HL-60/S4 treated with retinoic acid at 250 ng/mL for 4 days and 3 days (cell line): Measurements from ENCODE around the gene SNTA1.
"Not testable (repeated sequence)": the region's sequence is repeated elsewhere in the genome, so short reads cannot be mapped to it uniquely, and the experiment has no call there.

Experiments
- in situ Hi-C: fragments of 300-500 bp; cut with MboI; formaldehyde crosslinking; loops from 2 replicates; pipeline ENCODE4 v1.7.0; 2022; ENCODE audit warnings: low sequenced_read_pairs

SNTA1 gene

DNA sequence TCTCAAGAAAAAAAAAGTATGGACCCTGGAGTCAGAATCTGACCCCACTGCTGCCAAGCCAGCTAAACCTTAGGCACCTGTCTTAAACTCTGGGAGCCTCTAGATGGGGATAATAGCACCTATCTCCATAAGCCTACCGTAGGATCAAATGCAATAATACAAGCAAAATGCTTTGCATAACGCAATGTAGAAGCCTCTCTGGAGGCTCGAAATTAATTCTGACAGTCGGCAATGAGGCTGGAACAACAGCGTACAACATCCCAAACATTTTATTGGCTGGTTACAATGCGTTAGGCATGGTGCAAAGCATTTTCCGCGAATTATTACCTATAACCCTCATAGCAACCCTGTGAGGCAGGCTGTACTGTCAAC is 42.8 kb downstream of the SNTA1 start:
- in situ Hi-C loops, result no loop called here

DNA sequence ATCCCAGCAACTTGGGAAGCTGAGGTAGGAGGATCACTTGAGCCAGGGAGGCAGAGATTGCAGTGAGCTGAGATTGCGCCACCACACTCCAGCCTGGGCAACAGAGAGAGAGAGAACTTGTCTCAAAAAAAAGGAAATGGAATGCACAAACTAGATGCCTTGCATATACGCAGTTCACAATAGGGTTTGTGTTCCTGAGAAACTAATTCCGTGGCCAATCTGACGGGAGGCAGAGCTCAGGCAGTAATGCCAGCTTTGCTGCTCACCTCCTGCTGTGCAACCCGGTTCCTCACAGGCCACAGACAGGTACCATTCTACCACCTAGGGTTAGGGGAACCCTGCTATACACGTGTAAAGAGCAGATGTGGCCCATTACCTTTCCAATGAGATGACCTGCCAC is 43.6 kb downstream of the SNTA1 start:
- in situ Hi-C loops, result no loop called here

DNA sequence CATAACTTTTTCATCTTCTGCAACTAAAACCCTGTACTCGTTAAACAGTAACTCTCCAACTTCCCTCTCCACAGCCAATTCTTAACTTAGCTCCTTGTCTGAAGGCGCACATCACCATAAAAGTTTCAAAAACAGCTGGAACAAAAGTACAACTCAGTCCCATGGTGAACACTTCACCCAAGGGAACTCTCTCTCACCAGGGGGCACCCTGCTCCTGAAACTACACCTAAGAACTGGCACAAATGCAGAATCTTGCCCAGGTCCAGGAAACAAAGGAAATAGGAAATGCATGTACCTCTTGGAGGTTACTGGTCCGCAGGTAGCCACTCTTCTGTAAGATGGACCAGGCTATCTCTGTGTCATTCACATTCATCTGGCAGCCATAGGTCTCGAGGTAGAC is 48.8 kb downstream of the SNTA1 start:
- in situ Hi-C loops, result no loop called here

DNA sequence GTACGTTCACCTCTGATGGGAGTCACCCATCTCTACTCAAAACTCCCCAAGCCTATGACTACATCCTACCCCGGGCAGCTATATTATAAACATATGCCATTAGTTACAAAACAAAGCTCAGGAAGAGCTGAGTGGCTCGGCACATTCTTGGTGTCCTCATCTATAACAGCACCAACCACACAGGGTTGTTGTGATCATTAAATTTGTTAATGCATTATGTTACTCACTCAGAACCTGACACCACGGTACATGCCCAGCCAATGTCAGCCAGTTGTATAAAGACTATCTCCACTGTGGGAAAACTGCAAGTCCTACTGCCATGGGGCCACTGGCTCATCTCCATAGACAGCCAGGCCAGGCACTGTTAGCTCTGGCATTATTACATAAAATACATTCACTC is 50.0 kb downstream of the SNTA1 start:
- in situ Hi-C loops, result no loop called here

DNA sequence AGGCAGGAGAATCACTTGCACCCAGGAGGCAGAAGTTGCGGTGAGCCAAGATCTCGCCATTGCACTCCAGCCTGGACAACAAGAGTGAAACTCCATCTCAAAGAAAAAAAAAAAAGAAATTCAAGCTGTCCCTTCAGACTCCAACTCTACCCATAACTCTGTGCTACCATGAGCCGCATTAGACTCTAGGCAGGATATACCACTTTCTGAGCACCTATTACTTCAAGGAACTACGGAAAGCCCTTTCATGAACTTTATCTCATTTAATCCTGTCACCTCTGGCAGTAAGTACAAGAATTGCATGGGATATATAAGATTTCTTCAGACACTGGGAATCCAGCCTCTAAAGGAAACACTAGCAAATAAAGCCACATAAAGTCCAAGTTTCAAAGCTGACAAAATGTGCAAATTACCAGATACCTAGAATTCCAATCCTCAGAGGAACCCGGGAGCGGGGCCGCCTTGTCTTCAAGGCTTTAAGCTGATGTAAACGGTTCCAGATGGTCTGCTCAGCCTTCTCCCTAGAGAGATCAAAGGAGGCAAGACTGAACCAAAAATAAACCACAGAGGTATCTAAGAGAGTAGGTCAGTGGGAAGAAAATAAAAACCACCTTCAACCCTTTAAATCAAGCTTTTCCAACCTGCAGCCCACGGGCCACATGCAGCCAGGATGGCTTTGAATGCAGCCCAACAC is 51.7 kb downstream of the SNTA1 start:
- in situ Hi-C loops, result no loop called here

DNA sequence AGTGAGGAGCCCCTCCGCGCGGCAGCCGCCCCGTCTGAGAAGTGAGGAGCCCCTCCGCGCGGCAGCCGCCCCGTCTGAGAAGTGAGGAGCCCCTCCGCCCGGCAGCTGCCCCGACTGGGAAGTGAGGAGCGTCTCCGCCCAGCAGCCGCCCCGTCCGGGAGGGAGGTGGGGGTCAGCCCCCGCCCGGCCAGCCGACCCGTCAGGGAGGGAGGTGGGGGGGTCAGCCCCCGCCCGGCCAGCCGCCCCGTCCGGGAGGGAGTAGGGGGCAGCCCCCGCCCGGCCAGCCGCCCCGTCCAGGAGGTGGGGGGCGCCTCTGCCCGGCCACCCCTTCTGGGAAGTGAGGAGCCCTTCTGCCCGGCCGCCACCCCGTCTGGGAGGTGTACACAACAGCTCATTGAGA is 54.2 kb downstream of the SNTA1 start:
- in situ Hi-C loops, result not testable (repeated sequence)

DNA sequence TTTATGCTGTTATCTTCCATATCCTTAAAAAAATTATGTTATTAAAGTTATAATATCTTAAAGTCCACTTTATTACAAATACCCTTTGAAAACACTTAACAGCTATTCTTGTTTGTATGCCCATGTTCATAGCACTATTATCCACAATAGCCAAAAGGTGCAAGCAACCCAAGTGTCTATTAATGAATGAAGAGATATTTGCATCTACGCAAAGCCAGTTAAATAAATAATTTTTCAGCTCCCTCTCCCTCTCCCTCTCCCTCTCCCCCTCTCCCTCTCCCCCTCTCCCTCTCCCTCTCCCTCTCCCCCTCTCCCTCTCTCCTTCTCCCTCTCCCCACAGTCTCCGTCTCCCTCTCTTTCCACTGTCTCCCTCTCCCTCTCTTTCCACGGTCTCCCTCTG is 55.3 kb downstream of the SNTA1 start:
- in situ Hi-C loops, result no loop called here

DNA sequence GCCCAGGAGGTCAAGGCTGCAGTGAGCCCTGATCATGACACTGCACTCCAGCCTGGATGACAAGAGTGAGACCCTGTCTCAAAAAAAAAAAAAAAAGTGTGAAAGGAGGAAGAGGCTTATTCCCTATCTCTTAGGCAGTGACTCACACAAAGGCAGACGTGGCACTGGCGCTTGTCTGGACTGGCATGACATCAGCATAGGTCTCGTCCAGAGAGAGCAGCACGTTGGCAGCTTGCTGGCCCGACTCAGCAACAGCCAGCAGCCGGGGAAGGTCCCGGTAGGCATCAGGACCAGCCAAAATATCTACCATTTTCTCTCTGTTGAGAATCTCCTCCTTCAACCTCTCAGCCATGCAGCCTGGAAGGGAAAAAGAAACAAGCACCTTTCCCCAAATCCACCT is 56.4 kb downstream of the SNTA1 start:
- in situ Hi-C loops, result no loop called here

DNA sequence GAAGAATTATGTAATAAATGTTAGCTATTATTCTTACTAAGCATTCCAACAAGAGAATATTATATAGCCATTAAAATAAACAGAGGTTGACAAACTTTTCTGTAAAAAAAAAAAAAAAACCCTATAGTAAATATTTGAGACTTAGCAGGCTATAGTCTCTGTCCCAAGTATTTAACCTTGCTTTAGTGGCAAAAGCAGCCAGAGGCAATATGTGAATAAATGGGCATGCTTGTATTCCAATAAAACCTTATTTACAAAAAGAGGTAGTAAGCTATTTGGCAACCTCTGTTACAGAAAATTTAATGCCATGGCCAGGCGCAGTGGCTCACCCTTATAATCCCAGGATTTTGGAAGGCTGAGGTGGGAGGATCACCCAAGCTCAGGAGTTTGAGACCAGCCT is 56.9 kb downstream of the SNTA1 start:
- in situ Hi-C loops, result no loop called here

DNA sequence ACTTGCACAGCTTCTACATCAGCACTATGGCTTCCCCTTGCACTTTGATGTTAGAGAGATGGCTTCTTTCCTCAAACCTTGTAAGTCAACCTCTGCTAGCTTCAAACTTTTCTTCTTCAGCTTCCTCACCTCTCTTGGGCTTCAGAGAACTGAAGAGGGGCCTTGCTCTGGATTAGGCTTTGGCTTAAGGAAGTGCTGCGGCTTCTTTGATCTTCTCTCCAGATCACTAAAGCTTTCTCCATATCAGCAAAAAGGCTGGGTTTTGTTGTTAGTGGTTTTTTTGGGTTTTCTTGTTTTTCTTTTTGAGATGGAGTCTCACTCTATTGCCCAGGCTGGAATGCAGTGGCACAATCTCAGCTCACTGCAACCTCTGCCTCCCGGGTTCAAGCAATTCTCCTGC is 66.2 kb downstream of the SNTA1 start:
- in situ Hi-C loops, result no loop called here

DNA sequence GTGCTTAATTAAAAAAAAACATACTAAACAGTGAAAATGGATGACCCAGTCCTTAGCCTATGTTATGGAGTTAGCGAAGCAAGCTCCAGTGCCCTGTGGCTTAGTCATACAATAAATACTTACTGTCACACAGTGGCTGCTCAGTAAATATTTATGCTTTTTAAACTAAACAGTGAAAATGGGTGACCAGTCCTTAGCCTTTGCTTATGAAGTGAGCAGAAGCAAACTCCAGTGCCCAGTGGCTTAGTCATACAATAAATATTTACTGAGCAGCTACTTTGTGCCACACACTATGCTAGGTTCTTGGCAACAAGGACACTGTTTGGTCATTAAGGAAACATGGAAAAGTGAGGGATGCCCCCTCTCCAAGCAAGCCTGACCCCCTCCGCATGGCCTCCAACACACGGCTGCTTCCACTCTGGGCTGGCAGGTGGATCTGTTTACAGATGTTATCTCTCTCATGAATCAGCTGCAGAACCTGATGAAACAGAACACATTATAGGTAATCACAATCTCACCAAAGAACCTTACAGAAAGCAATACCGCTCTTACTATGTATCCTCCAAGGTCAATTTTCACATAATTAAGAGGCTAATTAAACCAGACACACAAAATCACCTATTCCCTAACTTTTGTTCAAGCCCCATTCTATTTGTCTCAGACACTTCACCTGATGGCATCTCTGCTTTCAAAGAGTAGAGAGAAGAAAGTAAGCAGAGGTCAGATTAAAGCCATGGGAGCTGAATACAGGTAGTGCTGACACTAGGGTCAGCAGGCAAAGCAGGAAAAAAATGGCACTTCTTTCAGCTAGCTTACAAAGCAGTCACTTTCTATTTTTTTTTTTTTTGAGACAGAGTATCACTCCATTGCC is 69.6 kb downstream of the SNTA1 start:
- in situ Hi-C loops, result no loop called here

DNA sequence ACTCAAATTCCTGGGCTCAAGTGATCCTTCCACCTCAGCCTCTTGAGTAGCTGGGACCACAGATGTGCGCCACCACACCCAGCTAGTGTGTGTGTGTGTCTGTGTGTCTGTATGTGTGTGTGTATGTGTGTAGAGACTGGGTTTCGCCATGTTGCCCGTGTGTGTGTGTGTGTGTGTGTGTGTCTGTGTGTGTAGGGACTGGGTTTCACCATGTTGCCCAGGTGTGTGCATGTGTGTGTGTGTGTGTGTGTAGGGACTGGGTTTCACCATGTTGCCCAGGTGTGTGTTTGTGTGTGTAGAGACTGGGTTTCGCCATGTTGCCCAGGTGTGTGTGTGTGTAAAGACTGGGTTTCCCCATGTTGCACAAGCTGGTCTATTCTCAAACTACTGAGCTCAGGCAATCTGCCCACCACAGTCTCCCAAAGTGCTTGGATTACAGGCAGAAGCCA is 70.5 kb downstream of the SNTA1 start:
- in situ Hi-C loops, result no loop called here

DNA sequence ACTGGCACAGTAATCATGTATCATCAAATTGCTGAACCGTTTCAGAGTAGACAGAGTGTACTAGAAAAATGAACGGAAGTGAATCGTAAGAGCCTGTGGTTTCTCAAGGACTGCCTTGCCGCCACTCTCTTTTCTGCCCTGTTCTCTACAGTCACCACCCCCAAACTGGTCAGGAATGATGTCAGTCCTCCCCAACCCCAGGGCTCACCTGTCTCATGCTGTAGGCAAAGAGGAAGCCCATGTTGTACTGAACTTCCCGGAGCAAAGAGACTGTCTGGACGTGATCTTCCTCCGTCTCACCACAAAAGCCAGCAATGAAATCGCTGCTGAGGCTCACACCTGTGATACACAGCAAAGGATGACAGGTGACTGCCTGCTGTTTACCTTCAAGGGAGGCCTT is 73.3 kb downstream of the SNTA1 start:
- in situ Hi-C loops, result no loop called here

DNA sequence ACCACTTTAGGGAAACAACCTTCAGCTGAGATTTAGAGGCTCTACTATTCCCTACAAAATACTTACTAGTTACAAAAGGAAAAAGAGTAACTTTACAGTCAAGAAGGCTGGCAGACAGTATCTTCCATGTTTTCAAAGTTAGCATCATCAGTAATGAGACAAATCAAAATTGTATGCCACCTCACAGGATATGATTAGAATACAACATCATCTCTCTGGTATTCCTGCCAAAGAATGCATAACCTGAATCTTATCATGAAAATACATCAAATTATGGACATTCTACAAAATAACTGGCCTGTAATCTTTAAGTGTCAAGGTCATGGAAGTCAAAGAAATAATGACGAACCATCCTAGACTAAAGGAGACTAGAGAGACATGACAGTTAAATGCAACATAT is 80.7 kb downstream of the SNTA1 start:
- in situ Hi-C loops, result no loop called here

DNA sequence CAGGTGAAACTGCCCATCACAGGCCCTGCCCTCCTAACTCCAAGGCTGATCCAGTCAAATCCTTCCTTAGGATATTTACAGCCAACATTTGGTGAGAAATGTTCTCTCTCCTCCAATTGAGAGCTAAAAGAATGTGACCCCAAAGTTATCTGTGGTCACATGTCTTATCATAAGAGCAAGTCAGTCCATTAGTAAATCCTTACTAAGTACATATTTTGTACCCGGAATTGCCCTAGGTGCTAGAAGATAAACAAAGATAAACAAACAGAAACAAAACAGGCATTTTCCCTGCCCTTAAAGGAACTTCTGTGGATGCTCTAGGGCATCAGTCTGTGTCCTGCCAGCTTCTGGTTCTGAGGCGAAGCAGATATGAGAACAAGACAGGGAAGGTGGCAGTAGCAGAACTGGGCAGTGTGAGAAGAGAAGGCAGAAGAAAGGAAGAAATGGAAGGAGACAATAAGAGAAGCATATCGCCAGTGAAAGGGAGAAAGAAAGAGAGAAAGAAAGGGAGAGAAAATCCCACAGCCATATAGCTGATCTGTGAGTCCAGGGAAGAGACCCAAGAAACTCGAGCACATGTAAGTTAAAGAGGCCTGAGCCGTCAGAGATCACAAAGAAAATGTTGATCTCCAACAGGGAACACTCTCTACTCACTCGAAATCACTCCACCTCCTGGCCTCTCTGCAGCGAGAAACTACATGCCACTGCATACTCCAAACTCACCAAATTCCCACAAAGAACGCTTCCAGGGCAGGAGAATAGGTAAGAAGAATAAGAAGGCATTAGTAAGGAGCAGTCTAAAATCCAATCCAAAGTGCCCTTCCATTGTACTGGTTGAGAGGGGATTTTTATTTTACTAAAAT is 83.9 kb downstream of the SNTA1 start:
- in situ Hi-C loops, result no loop called here
